HG02610 (cell line): ENCODE data around the gene MAGI1.

Source experiments
- ATAC-seq: cut with Tn5 transposase; IDR thresholded peaks from one replicate; pipeline ENCODE4 v1.9.1; 2021; ENCODE audit warnings: mild to moderate bottlenecking, moderate library complexity; ENCODE audit not compliant: unreplicated experiment

MAGI1 gene

GRCh38 chr3:65411367-65411766 lies 627.4 kb downstream of the MAGI1 start:
- no peak for ATAC-seq

GRCh38 chr3:65409176-65409569 lies 629.5 kb downstream of the MAGI1 start:
- no peak for ATAC-seq

- no peak for ATAC-seq
Observed at GRCh38 chr3:65408531-65409175, 630.1 kb downstream of the MAGI1 start.

DNA sequence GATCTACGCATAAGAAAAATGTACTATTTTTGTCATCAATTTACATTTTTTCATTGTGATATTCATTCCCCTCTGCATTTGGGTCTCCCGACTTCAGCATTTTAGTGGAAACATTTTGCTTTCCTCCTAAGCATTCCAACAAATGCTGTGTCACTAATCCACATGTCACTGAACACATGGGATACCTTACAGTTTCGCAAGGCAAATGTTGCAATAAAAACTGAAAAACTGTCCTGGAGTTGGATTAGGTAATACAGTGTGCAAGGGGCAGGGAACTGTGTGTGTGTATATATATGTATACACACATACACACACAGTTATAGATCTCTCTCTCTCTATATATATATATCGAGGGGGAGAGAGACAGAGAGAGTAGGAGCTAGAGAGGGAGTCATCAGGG lies 632.2 kb downstream of the MAGI1 start:
- ATAC-seq, result no peak

DNA sequence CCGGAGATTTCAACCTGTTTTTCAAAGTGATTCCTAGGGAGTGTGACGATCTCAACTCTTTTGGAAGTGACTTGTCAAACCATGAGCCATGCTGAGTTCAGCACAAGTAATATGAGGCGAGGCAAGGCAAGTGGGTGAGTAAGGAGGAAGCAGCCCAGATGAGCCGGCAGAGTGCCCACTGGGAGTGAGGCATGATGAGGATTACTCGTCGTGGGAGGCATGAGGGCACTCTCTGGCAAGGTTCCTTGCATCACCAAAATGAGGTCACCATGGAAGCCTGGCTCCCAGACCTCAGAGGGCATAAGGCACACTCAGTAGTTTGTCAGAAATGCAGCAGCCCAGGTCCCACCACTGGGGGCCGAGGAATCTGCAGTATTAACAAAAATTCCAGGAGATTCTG lies 636.1 kb downstream of the MAGI1 start:
- ATAC-seq, result no peak

- ATAC-seq, result no peak
Observed at GRCh38 chr3:65401359-65402305, 637.1 kb downstream of the MAGI1 start.

DNA sequence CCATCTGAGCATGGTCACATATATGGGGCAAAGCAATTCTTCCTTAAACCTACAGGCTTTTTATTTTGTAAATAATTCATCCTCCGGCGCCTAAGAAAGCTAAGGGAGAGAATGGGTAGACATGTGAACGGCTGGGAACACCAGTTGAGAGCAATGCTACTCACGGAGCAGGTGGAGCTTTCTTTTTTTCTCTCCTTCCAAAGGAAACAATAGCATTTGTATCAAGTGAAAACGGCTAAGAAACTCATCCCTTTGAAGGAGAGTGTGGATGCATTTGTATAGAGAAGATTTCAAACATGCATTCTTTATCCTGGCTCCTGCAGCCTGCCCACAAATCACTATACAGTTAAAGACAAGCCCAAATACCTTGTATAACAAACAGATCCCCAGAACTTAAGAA lies 637.8 kb downstream of the MAGI1 start:
- no peak for ATAC-seq

- ATAC-seq, result no peak
Observed at GRCh38 chr3:65398953-65399352, 639.8 kb downstream of the MAGI1 start.

GRCh38 chr3:65396078-65396477 lies 642.6 kb downstream of the MAGI1 start:
- ATAC-seq, result no peak

- ATAC-seq, result no peak
Observed at GRCh38 chr3:65391068-65391467, 647.6 kb downstream of the MAGI1 start.

DNA sequence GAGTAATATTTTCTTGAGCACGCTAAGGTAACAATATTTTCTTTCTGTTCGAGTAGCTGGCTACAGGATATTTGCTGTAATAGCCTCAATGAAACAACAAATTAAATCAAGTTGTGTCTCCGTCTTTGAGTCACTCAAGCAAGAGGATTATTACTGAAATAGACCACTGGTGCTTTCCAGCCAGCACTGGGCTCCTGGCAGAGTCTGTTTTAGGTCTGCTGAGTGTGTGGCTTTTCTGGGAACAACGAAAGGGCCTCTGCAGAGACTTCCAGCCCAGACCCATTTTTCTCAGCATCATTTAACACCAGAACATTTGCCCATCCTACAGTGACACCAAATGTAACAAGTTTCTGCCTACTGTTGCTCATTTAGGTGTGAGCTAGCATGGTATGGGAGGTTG lies 652.9 kb downstream of the MAGI1 start:
- ATAC-seq, result no peak

- ATAC-seq, result no peak
Observed at GRCh38 chr3:65381496-65382010, 657.2 kb downstream of the MAGI1 start.

DNA sequence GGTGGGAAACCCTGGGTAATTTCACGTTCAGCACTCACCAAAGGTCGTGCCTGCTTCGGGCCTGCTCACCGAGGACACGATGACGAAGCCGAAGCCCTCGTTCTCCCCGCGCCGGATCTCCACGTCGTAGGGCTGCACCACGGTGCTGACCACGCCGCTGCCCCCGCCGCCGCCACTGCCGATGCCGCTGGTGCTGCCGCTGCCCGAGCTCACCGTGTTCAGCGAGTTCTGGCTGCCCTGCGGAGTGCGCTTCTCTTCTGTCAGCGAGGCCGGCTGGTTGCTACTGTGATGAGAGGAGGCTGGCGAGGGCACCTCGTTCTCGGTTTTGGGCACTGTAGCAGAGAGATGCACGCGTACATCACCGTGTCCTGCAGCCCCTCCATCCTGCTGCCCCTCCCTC lies 659.5 kb downstream of the MAGI1 start:
- ATAC-seq, result no peak

DNA sequence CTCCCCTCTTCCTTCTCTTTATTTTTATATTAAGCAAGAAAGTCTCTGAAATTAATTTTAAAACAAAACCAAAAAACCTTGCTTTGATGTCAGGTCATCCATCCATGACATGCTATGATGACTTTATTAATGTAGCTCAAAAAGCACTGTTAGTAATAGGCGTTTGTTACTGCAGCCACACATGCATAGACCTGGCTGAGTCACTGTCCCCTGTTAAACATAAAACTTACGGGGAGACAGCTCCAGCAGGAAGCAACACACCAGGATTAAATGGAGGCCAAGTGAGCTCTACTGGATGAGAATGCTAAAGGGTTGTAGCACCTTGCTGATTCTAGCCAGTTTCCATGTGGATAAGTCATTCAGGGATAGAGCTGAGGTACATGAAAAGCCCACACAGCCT lies 661.1 kb downstream of the MAGI1 start:
- ATAC-seq, result no peak

DNA sequence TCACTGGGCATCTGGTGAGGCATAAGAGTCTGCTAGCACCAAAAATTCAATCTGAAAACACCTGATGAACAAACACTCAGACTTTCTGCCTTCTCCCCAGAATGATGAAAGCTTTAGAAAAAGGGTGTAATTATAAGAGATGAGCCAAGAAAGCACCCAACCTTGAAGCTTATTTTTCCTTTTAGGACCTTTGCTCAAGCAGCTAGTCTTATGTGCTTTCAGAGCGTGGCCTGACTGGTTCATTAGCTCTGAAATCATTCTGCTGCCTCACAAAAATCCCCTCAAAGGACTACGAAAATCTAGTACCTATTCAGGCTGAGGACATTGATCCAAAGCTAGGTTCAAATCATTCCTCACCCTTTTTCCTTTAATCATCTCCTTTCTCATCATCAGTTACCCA lies 662.3 kb downstream of the MAGI1 start:
- ATAC-seq, result no peak

DNA sequence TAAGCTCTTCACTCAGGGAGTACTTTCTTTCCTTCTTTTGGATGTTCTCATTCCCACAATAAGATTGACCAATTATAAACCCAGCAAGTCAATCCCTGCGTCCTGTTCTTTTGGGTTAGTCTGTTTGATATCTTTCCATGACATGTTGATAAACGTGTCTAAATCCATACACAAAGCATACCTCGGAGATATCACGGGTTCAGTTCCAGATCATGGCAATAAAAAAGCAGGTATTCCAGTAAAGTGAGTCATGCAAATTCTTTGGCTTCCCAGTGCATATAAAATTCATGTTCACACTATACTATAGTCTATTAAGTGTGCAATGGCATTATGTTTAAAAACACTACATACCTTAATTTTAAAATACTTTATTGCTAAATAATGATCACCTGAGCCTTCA lies 667.7 kb downstream of the MAGI1 start:
- ATAC-seq, result no peak

DNA sequence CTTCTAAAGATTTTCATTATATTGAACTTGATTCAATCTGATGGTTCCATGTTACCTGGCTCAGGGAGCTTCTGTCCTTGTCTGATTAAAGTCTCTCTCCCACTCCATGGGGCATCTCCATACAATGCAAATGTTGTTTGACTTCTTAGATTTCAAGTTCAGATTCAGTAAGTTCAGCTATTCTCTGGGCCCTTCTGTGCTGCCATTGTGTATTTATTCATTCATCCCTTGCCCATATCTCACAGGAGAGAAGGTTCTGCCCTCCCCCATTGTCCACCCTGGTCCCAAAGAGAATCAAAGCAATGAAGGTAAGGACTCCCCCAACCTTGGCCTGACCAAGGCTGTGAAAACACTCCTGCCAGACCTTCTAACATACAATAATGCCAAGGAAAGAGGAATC lies 669.9 kb downstream of the MAGI1 start:
- no peak for ATAC-seq

- ATAC-seq, result no peak
Observed at GRCh38 chr3:65362688-65363087, 676.0 kb downstream of the MAGI1 start.

DNA sequence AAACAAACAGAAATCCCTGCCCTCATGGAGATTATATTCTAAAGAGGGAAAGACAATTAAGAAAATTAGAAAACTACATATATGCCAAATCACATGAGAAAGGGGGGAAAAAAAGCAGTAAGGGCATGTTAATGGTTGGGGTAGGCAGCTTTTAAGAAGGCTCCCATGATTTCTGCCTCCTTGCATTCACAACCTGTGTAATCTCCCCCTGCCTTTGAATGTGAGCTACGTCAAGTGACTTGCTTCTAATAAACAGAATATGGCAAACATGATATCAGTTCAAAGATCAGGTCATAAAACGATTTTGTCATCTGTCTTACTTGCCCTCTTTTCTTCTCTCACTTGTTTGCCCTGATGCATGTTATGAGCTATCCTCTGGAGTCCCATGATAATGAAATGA lies 677.3 kb downstream of the MAGI1 start:
- ATAC-seq, result no peak

GRCh38 chr3:65356331-65357248 lies 682.1 kb downstream of the MAGI1 start:
- ATAC-seq, result no peak

- ATAC-seq, result no peak
Observed at GRCh38 chr3:65354880-65355279, 683.8 kb downstream of the MAGI1 start.
